Activated T-helper 1 cell treated with anti-CD3 and anti-CD28 coated beads, Interleukin-2, amount 50 U/mL, for 16 hours (primary cell): ENCODE measurements around the gene MAGI1.
"Not testable (repeated sequence)": the region's sequence is repeated elsewhere in the genome, so short reads cannot be mapped to it uniquely, and the experiment has no call there.

Experiments
- DNase-seq, 2 donors: peaks; one replicate each; pipeline ENCODE4 v3.0.0-alpha.2; 2020; ENCODE audit warnings: low read depth in 1 of 2, low spot score in 1 of 2

The MAGI1 gene

GRCh38 chr3:65548848-65549625 lies 489.7 kb downstream of the MAGI1 start:
- DNase-seq: no peak

- DNase-seq: no peak
Measured at GRCh38 chr3:65545429-65545828, 493.3 kb downstream of the MAGI1 start.

- not testable (repeated sequence) for DNase-seq
Measured at GRCh38 chr3:65543391-65543790, 495.3 kb downstream of the MAGI1 start.

- DNase-seq: no peak
Measured at GRCh38 chr3:65540666-65541065, 498.1 kb downstream of the MAGI1 start.

- DNase-seq: no peak
Measured at GRCh38 chr3:65539616-65540015, 499.1 kb downstream of the MAGI1 start.

GRCh38 chr3:65538101-65538500 lies 500.6 kb downstream of the MAGI1 start:
- DNase-seq: no peak

GRCh38 chr3:65537109-65537508 lies 501.6 kb downstream of the MAGI1 start:
- DNase-seq: no peak

- DNase-seq: no peak
Measured at GRCh38 chr3:65535260-65535659, 503.5 kb downstream of the MAGI1 start.

GRCh38 chr3:65534805-65535204 lies 503.9 kb downstream of the MAGI1 start:
- DNase-seq: no peak

- no peak for DNase-seq
Measured at GRCh38 chr3:65532749-65533148, 506.0 kb downstream of the MAGI1 start.

- no peak for DNase-seq
Measured at GRCh38 chr3:65532215-65532614, 506.5 kb downstream of the MAGI1 start.

GRCh38 chr3:65531499-65531898 lies 507.2 kb downstream of the MAGI1 start:
- no peak for DNase-seq

GRCh38 chr3:65526656-65527055 lies 512.1 kb downstream of the MAGI1 start:
- DNase-seq: no peak

- no peak for DNase-seq
Measured at GRCh38 chr3:65524584-65524983, 514.1 kb downstream of the MAGI1 start.

GRCh38 chr3:65523878-65524277 lies 514.8 kb downstream of the MAGI1 start:
- no peak for DNase-seq

GRCh38 chr3:65521032-65521431 lies 517.7 kb downstream of the MAGI1 start:
- DNase-seq: no peak

- no peak for DNase-seq
Measured at GRCh38 chr3:65516998-65517397, 521.7 kb downstream of the MAGI1 start.

GRCh38 chr3:65514317-65514716 lies 524.4 kb downstream of the MAGI1 start:
- not testable (repeated sequence) for DNase-seq

- not testable (repeated sequence) for DNase-seq
Measured at GRCh38 chr3:65509423-65509794, 529.3 kb downstream of the MAGI1 start.

GRCh38 chr3:65508750-65509422 lies 529.8 kb downstream of the MAGI1 start:
- DNase-seq: no peak

GRCh38 chr3:65507437-65507836 lies 531.3 kb downstream of the MAGI1 start:
- no peak for DNase-seq

- DNase-seq: no peak
Measured at GRCh38 chr3:65503776-65504175, 534.9 kb downstream of the MAGI1 start.

GRCh38 chr3:65502526-65502925 lies 536.2 kb downstream of the MAGI1 start:
- no peak for DNase-seq
